Liver (tissue), 9 donors: ENCODE data around the gene ECE1. TPM values are rescaled to one million over a fixed set of nuclear protein-coding genes. Genes with fewer than 3 reads are reported as not detected.

Source experiments
- DNase-seq: peaks from one replicate; pipeline ENCODE4 v3.0.0-alpha.2; 2017; ENCODE audit warnings: low spot score
- H3K27ac ChIP-seq, 2 donors: one replicate each; pipeline ENCODE4 v1.7.0; 2013; ENCODE audit warnings: inconsistent platforms in 2 of 2, low read length in 2 of 2, control low read depth in 1 of 2, low read depth in 1 of 2, mild to moderate bottlenecking in 1 of 2
- H3K27me3 ChIP-seq, 4 donors: one replicate each; pipeline versions ENCODE4 v1.6.1 to v1.7.0; 2013; ENCODE audit warnings: low read length in 3 of 4, inconsistent platforms in 1 of 4, mild to moderate bottlenecking in 1 of 4, moderate library complexity in 1 of 4; ENCODE audit not compliant: control insufficient read depth in 4 of 4, insufficient read depth in 4 of 4
- H3K36me3 ChIP-seq, 4 donors: one replicate each; pipeline versions ENCODE4 v1.6.1 to v1.7.0; 2013; ENCODE audit warnings: low read length in 3 of 4, mild to moderate bottlenecking in 3 of 4, low read depth in 1 of 4, moderate library complexity in 1 of 4; ENCODE audit not compliant: control insufficient read depth in 4 of 4, insufficient read depth in 3 of 4
- H3K4me1 ChIP-seq, 4 donors: one replicate each; pipeline versions ENCODE4 v1.6.1 to v1.7.0; 2013; ENCODE audit warnings: low read length in 3 of 4, mild to moderate bottlenecking in 3 of 4, moderate library complexity in 1 of 4; ENCODE audit not compliant: control insufficient read depth in 4 of 4, insufficient read depth in 4 of 4
- H3K4me3 ChIP-seq, 3 donors: one replicate each; pipeline versions ENCODE4 v1.6.1 to v1.7.0; 2013; ENCODE audit warnings: low read length in 3 of 3, control low read depth in 1 of 3, low read depth in 1 of 3, mild to moderate bottlenecking in 1 of 3
- H3K9ac ChIP-seq, 2 donors: one replicate each; pipeline ENCODE4 v1.7.0; 2013; ENCODE audit warnings: low read length in 2 of 2, mild to moderate bottlenecking in 2 of 2, moderate library complexity in 2 of 2, control low read depth in 1 of 2, low read depth in 1 of 2
- H3K9me3 ChIP-seq, 4 donors: one replicate each; pipeline versions ENCODE4 v1.6.1 to v1.7.0; 2013; ENCODE audit warnings: low read length in 3 of 4; ENCODE audit not compliant: control insufficient read depth in 4 of 4
- EGR1 ChIP-seq, 2 donors: IDR thresholded peaks; 2 replicates each; pipeline ENCODE4 v1.6.1; 2016 to 2018; ENCODE audit warnings: antibody characterized with exemption in 2 of 2, low read depth in 2 of 2
- FOXA1 ChIP-seq: IDR thresholded peaks from 2 replicates; pipeline ENCODE4 v1.6.1; 2016; ENCODE audit warnings: antibody characterized with exemption
- FOXA2 ChIP-seq: IDR thresholded peaks from 2 replicates; pipeline ENCODE4 v1.6.1; 2016; ENCODE audit warnings: antibody characterized with exemption
- GABPA ChIP-seq, 2 donors: IDR thresholded peaks in 1 of 2; conservative IDR thresholded peaks in 1 of 2; 2 replicates each; pipeline ENCODE4 v1.6.1; 2016; ENCODE audit warnings: antibody characterized with exemption in 2 of 2, mild to moderate bottlenecking in 1 of 2, moderate library complexity in 1 of 2
- HNF4A ChIP-seq, 2 donors: conservative IDR thresholded peaks; 2 replicates each; pipeline ENCODE4 v1.6.1; 2016; ENCODE audit warnings: antibody characterized with exemption in 2 of 2, mild to moderate bottlenecking in 2 of 2
- HNF4G ChIP-seq: IDR thresholded peaks from 2 replicates; pipeline ENCODE4 v1.6.1; 2016; ENCODE audit warnings: antibody characterized with exemption
- JUND ChIP-seq, 2 donors: IDR thresholded peaks; 2 replicates each; pipeline ENCODE4 v1.6.1; 2016; ENCODE audit warnings: antibody characterized with exemption in 2 of 2
- NR2F2 ChIP-seq: IDR thresholded peaks from 2 replicates; pipeline ENCODE4 v1.6.1; 2016; ENCODE audit warnings: antibody characterized with exemption
- RAD21 ChIP-seq, 2 donors: IDR thresholded peaks; 2 replicates each; pipeline ENCODE4 v1.6.1; 2016; ENCODE audit warnings: antibody characterized with exemption in 2 of 2, mild to moderate bottlenecking in 2 of 2
- RXRA ChIP-seq, 2 donors: IDR thresholded peaks; 2 replicates each; pipeline ENCODE4 v1.6.1; 2017 to 2018; ENCODE audit warnings: antibody characterized with exemption in 2 of 2, mild to moderate bottlenecking in 1 of 2
- SP1 ChIP-seq: IDR thresholded peaks from 2 replicates; pipeline ENCODE4 v1.6.1; 2018; ENCODE audit warnings: antibody characterized with exemption, mild to moderate bottlenecking
- TAF1 ChIP-seq: conservative IDR thresholded peaks from 2 replicates; pipeline ENCODE4 v1.6.1; 2016; ENCODE audit warnings: antibody characterized with exemption, mild to moderate bottlenecking
- YY1 ChIP-seq: IDR thresholded peaks from 2 replicates; pipeline ENCODE4 v1.6.1; 2016; ENCODE audit warnings: antibody characterized with exemption, mild to moderate bottlenecking
- WGBS: extraction: QIAGEN DNeasy Blood & Tissue Kit; methylation state at CpG from one replicate; pipeline ENCODE4 v1.1.7; 2013; 5-methylcytosine and 5-hydroxymethylcytosine counted together
- polyA plus RNA-seq, 2 donors: library from polyadenylated mRNA; stranded (reverse) in 1 of 2; unstranded in 1 of 2; fragments of 200-250 nt in 1 of 2; fragments of >200 nt in 1 of 2; fragmentation: Nextera tagmentation in 1 of 2; extraction: Ambion mirVana in 1 of 2; gene quantifications; one replicate each; pipeline versions ENCODE4 v1.2.1 to v1.2.3, GENCODE V29; 2013 to 2015
- total RNA-seq, 2 donors: library from RNA; depleted of rRNA; stranded (reverse); fragments of >200 nt; gene quantifications; one replicate each; pipeline ENCODE4 v1.2.3, GENCODE V29; 2014
- TF ChIP-seq, protein P1 (sequence below): fragments of 150-350 bp; IDR thresholded peaks from 2 replicates; pipeline ENCODE4 v1.5.1; 2017; ENCODE audit warnings: improper control_type of control experiment, low read depth, low read length; ENCODE audit not compliant: missing input control
- TF ChIP-seq, protein P2 (sequence below): IDR thresholded peaks from 2 replicates; pipeline ENCODE4 v1.6.1; 2016; ENCODE audit warnings: antibody characterized with exemption
- TF ChIP-seq, protein P3 (sequence below): IDR thresholded peaks from 2 replicates; pipeline ENCODE4 v1.6.1; 2016; ENCODE audit warnings: antibody characterized with exemption, mild to moderate bottlenecking
- TF ChIP-seq, protein P4 (sequence below): IDR thresholded peaks from 2 replicates; pipeline ENCODE4 v1.6.1; 2016; ENCODE audit warnings: antibody characterized with exemption
- TF ChIP-seq, protein P5 (sequence below): IDR thresholded peaks from 2 replicates; pipeline ENCODE4 v1.6.1; 2016; ENCODE audit warnings: antibody characterized with exemption
- donor health status: healthy.
- donor health status: healthy.
- donor health status: healthy.
- donor health status: healthy.
- donor health status: healthy.

Gene ECE1
- total and polyA plus RNA-seq, 4 donors: 29.3 to 46.4 (median 39.6) TPM

DNA sequence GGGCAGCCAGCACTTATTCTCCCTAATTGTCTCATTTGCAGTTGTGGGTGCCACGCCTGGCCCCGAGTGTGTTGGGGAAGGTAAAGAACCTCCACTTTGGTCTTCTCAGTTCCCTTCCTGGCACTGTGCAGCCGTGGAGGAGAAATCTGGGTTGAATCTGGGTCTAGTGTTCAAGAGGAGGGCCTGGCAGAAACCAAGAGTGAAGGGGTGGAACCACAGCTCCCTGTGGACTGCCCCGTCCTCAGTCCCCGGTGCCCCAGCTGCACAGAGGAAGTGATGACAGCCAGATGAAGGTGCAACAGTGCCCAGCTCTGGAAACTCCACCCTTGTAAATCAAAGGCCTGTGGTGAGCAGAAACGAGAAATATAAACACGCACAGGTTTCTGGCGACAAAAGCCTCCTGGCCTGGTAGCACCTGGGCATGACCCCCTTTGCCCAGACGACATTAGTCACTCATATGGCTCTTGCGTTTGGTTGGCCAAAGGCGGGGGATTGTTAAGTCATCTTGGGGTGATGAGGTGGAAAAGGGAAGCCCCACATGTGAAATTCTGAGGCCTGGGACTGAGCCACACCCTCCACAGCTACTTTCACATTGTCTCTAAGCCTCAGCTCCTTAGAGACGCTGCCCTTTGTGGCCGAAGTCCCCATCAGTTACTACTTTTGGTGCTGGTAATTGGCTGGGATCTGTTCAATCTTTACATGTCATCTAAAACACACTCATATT, 4.2 kb upstream of the ECE1 start:
- H3K4me3 ChIP-seq: no peak overlapping the region
- no peaks in the 10 kb centered on the region for H3K9me3 ChIP-seq
- peak overlapping the region; percentile 59 to 65 for H3K27ac ChIP-seq
- DNase-seq: no peak
- no peaks in the 10 kb centered on the region for H3K36me3 ChIP-seq
- 74% methylated on average over 13 of the region's 13 CpGs for WGBS
- H3K4me1 ChIP-seq: peaks cover 0 to 14% (median 6%) of the 10 kb centered on the region in 4 donors
- H3K9ac ChIP-seq: peak overlapping the region in 1 of 2 donors; percentile 20
- H3K27me3 ChIP-seq: no peaks in the 10 kb centered on the region
- TF ChIP-seq, protein P1, sequence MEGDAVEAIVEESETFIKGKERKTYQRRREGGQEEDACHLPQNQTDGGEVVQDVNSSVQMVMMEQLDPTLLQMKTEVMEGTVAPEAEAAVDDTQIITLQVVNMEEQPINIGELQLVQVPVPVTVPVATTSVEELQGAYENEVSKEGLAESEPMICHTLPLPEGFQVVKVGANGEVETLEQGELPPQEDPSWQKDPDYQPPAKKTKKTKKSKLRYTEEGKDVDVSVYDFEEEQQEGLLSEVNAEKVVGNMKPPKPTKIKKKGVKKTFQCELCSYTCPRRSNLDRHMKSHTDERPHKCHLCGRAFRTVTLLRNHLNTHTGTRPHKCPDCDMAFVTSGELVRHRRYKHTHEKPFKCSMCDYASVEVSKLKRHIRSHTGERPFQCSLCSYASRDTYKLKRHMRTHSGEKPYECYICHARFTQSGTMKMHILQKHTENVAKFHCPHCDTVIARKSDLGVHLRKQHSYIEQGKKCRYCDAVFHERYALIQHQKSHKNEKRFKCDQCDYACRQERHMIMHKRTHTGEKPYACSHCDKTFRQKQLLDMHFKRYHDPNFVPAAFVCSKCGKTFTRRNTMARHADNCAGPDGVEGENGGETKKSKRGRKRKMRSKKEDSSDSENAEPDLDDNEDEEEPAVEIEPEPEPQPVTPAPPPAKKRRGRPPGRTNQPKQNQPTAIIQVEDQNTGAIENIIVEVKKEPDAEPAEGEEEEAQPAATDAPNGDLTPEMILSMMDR: no peak
- TF ChIP-seq, protein P2, sequence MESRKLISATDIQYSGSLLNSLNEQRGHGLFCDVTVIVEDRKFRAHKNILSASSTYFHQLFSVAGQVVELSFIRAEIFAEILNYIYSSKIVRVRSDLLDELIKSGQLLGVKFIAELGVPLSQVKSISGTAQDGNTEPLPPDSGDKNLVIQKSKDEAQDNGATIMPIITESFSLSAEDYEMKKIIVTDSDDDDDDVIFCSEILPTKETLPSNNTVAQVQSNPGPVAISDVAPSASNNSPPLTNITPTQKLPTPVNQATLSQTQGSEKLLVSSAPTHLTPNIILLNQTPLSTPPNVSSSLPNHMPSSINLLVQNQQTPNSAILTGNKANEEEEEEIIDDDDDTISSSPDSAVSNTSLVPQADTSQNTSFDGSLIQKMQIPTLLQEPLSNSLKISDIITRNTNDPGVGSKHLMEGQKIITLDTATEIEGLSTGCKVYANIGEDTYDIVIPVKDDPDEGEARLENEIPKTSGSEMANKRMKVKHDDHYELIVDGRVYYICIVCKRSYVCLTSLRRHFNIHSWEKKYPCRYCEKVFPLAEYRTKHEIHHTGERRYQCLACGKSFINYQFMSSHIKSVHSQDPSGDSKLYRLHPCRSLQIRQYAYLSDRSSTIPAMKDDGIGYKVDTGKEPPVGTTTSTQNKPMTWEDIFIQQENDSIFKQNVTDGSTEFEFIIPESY: no peak
- TF ChIP-seq JUND (IDR thresholded peaks at IDR 0.05) (no peak), NR2F2 (no peak), YY1 (no peak), HNF4A (conservative IDR thresholded peaks at IDR 0.05) (no peak), TAF1 (no peak), HNF4G (no peak), GABPA (IDR thresholded peaks at IDR 0.05 in 1 of 2, conservative IDR thresholded peaks at IDR 0.05 in 1 of 2) (no peak), EGR1 (IDR thresholded peaks at IDR 0.05; ENCODE audit: low read depth in 2 of 2) (no peak), FOXA1 (no peak), RXRA (IDR thresholded peaks at IDR 0.05) (no peak), FOXA2 (no peak), RAD21 (IDR thresholded peaks at IDR 0.05) (no peak), SP1 (no peak)
- TF ChIP-seq, protein P3, sequence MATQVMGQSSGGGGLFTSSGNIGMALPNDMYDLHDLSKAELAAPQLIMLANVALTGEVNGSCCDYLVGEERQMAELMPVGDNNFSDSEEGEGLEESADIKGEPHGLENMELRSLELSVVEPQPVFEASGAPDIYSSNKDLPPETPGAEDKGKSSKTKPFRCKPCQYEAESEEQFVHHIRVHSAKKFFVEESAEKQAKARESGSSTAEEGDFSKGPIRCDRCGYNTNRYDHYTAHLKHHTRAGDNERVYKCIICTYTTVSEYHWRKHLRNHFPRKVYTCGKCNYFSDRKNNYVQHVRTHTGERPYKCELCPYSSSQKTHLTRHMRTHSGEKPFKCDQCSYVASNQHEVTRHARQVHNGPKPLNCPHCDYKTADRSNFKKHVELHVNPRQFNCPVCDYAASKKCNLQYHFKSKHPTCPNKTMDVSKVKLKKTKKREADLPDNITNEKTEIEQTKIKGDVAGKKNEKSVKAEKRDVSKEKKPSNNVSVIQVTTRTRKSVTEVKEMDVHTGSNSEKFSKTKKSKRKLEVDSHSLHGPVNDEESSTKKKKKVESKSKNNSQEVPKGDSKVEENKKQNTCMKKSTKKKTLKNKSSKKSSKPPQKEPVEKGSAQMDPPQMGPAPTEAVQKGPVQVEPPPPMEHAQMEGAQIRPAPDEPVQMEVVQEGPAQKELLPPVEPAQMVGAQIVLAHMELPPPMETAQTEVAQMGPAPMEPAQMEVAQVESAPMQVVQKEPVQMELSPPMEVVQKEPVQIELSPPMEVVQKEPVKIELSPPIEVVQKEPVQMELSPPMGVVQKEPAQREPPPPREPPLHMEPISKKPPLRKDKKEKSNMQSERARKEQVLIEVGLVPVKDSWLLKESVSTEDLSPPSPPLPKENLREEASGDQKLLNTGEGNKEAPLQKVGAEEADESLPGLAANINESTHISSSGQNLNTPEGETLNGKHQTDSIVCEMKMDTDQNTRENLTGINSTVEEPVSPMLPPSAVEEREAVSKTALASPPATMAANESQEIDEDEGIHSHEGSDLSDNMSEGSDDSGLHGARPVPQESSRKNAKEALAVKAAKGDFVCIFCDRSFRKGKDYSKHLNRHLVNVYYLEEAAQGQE: no peak
- TF ChIP-seq, protein P4, sequence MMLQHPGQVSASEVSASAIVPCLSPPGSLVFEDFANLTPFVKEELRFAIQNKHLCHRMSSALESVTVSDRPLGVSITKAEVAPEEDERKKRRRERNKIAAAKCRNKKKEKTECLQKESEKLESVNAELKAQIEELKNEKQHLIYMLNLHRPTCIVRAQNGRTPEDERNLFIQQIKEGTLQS: no peak
- TF ChIP-seq, protein P5, sequence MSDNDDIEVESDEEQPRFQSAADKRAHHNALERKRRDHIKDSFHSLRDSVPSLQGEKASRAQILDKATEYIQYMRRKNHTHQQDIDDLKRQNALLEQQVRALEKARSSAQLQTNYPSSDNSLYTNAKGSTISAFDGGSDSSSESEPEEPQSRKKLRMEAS: no peak
